GM10248 (cell line): ENCODE results near the gene SPOCK2.

ENCODE experiments used
- CTCF ChIA-PET: fragments of 300-600 bp; sonication (Branson Sonifier 250); formaldehyde crosslinking; extraction: SDS; loops from one replicate; lab custom pipeline; 2021; ENCODE audit warnings: antibody characterized with exemption; lab: Yijun Ruan, JAX
- POLR2A ChIA-PET: fragments of 350-650 bp; sonication (Branson Sonifier 250); formaldehyde crosslinking; extraction: SDS; loops from one replicate; lab custom pipeline; 2020; ENCODE audit warnings: antibody characterized with exemption; lab: Yijun Ruan, JAX
- DNase-seq: peaks from one replicate; pipeline ENCODE4 v3.0.0; 2012; ENCODE audit errors: extremely low spot score
- TF ChIP-seq, protein P1 (sequence below): IDR thresholded peaks from 2 replicates; pipeline ENCODE4 v1.5.1; 2012; ENCODE audit warnings: mild to moderate bottlenecking, low read depth; ENCODE audit errors: extremely low read depth, missing control alignments, control extremely low read depth

SPOCK2 gene

GRCh38 chr10:72024596-72024995, 63.8 kb downstream of the SPOCK2 start:
- TF ChIP-seq, protein P1, sequence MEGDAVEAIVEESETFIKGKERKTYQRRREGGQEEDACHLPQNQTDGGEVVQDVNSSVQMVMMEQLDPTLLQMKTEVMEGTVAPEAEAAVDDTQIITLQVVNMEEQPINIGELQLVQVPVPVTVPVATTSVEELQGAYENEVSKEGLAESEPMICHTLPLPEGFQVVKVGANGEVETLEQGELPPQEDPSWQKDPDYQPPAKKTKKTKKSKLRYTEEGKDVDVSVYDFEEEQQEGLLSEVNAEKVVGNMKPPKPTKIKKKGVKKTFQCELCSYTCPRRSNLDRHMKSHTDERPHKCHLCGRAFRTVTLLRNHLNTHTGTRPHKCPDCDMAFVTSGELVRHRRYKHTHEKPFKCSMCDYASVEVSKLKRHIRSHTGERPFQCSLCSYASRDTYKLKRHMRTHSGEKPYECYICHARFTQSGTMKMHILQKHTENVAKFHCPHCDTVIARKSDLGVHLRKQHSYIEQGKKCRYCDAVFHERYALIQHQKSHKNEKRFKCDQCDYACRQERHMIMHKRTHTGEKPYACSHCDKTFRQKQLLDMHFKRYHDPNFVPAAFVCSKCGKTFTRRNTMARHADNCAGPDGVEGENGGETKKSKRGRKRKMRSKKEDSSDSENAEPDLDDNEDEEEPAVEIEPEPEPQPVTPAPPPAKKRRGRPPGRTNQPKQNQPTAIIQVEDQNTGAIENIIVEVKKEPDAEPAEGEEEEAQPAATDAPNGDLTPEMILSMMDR = no peak
- DNase-seq = no peak
- CTCF ChIA-PET = interaction anchor here (1.1 to 2.1 kb wide), 2 partner anchors 24 to 128 kb away, joined by 3 to 5 read pairs; no protein-coding TSS in a partner anchor
- POLR2A ChIA-PET = no interaction called here

- TF ChIP-seq, protein P1 = no peak
- ChIA-PET POLR2A (no interaction called here), CTCF (interaction anchor here (1.0 kb wide), 1 partner anchor 26 kb away, joined by 4 read pairs; no protein-coding TSS in a partner anchor)
- no peak for DNase-seq
Observed at GRCh38 chr10:72022228-72022627, 66.1 kb downstream of the SPOCK2 start.

GRCh38 chr10:72020914-72021809, 67.2 kb downstream of the SPOCK2 start:
- no peak for DNase-seq
- ChIA-PET POLR2A (no interaction called here), CTCF (interaction anchor here (1.0 to 1.4 kb wide), 2 partner anchors 27 kb away, joined by 4 read pairs; no protein-coding TSS in a partner anchor)
- TF ChIP-seq, protein P1 = no peak

DNA sequence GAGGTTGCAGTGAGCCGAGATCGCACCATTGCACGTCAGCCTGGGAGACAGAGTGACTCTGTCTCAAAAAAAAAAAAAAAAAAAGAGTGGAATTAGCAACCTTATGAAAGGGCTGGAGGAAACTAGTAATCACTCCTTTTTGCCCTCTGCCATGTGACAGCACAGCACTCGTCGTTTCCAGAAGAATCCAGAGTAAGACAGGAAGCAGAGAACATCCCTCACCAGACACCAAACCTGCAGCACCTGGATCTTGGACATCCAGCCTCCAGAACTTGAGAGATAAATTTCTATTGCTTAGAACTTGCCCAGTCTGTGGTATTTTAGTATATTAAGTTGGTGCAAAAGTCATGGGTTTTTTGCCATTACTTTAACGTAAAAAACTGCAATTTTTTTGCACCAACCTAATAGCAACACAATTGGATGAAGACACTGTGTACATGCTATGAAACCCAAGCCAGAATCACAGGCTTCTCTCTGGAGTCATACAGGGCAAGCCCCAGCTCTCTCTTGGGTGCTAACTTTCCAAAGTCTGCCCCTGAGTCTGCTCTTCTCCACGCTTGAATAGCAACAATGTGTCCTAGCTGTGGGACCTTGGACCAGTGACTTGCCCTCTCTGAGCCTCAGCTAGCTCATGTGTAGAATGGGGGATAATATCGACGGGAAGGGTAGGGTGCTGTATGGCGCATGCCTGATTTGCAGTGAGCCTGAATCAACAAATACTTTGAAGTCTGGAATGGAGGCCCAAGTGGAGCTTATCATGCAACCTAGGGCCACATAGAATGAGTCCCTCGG, 69.1 kb downstream of the SPOCK2 start:
- TF ChIP-seq, protein P1 = no peak
- CTCF ChIA-PET = interaction anchor here (2.0 to 2.1 kb wide), 2 partner anchors 30 to 64 kb away, joined by 5 to 8 read pairs; no protein-coding TSS in a partner anchor
- POLR2A ChIA-PET = interaction anchor here (0.7 kb wide), 1 partner anchor 193 kb away, joined by 6 read pairs; no protein-coding TSS in a partner anchor
- DNase-seq = no peak

DNA sequence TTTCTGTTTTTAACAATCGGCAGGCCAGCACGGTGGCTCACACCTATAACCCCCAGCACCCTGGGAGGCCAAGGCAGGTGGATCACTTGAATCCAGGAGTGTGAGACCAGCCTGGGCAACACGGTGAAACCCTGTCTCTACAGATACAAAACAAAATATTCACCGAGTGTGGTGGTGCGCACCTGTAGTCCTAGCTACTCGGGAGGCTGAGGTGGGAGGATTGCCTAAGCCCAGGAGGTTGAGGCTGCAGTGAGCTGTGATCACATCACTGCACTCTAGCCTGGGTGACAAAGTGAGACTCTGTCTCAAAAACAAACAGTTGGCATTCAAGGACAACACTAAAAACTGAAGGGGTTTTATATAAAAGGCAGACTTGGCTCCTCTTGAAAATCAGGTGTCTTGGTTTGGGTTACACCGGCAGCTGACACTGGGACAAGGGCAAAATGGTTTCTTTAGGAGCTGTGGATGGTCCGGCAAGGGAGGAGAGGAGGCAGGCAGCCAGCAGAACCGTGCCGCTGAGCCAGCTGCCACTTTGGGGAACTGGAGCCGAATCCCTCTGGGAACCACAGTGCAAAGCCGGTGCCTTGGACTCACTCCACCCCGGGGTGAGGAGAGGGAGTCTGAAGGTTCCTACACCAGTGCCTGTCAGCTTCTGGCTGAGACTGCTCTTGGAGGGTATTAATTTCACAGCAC, 71.6 kb downstream of the SPOCK2 start:
- DNase-seq = no peak
- ChIA-PET CTCF (no interaction called here), POLR2A (no interaction called here)
- TF ChIP-seq, protein P1 = no peak
